Suprapubic skin (tissue), 4 donors: ENCODE results near the gene POMT2. TPM values are rescaled to one million over a fixed set of nuclear protein-coding genes. Genes with fewer than 3 reads are reported as not detected.
A peak's percentile ranks its signal among the peaks of the same experiment; 100 is the strongest.

Experiments
- DNase-seq, 2 donors: peaks; one replicate each; pipeline ENCODE4 v3.0.0-alpha.2; 2019; ENCODE audit warnings: low spot score in 2 of 2
- H3K27ac ChIP-seq: fragments of 200-600 bp; sonication (generic); one replicate; pipeline ENCODE4 v1.5.1; 2019
- H3K27me3 ChIP-seq: fragments of 200-600 bp; sonication (generic); one replicate; pipeline ENCODE4 v1.5.1; 2019
- H3K36me3 ChIP-seq: fragments of 200-600 bp; sonication (generic); one replicate; pipeline ENCODE4 v1.5.1; 2019
- H3K4me1 ChIP-seq: fragments of 200-600 bp; sonication (generic); one replicate; pipeline ENCODE4 v1.5.1; 2019
- H3K4me3 ChIP-seq: fragments of 200-600 bp; sonication (generic); one replicate; pipeline ENCODE4 v1.5.1; 2019; ENCODE audit warnings: mild to moderate bottlenecking
- H3K9me3 ChIP-seq: fragments of 200-600 bp; sonication (generic); one replicate; pipeline ENCODE4 v1.5.1; 2019
- CTCF ChIP-seq, 2 donors: fragments of 200-600 bp in 1 of 2; fragments of 450-650 bp in 1 of 2; sonication (generic) in 1 of 2; IDR thresholded peaks; one replicate each; pipeline ENCODE4 v1.5.1; 2016 to 2019; ENCODE audit warnings: antibody characterized with exemption in 2 of 2, mild to moderate bottlenecking in 1 of 2, moderate library complexity in 1 of 2
- EP300 ChIP-seq: sonication (generic); formaldehyde crosslinking; IDR thresholded peaks from one replicate; pipeline ENCODE4 v1.6.1; 2017; ENCODE audit warnings: antibody characterized with exemption
- POLR2A ChIP-seq, 2 donors: fragments of 450-650 bp; IDR thresholded peaks; one replicate each; pipeline ENCODE4 v1.6.1; 2017; ENCODE audit warnings: antibody characterized with exemption in 2 of 2, mild to moderate bottlenecking in 2 of 2, moderate library complexity in 2 of 2
- POLR2AphosphoS5 ChIP-seq, 3 donors: sonication (generic); formaldehyde crosslinking; IDR thresholded peaks; one replicate each; pipeline ENCODE4 v1.6.1; 2017; ENCODE audit warnings: antibody characterized with exemption in 3 of 3
- WGBS: methylation state at CpG from one replicate; pipeline ENCODE4 v1.1.5; 2018; 5-methylcytosine and 5-hydroxymethylcytosine counted together
- total RNA-seq, 4 donors: library from RNA; depleted of rRNA; stranded (reverse); fragments of >200 nt; gene quantifications; one replicate each; pipeline ENCODE4 v1.1.0, GENCODE V29; 2016

Gene POMT2
- total RNA-seq, 4 donors from 2014 or later = 16.3 to 72.0 (median 19.4) TPM

GRCh38 chr14:77276959-77277358 lies 43.7 kb downstream of the POMT2 start:
- Histone ChIP-seq H3K9me3 (no peaks in the 10 kb centered on the region), H3K4me1 (no peaks in the 10 kb centered on the region), H3K36me3 (peaks cover 49% of the 10 kb centered on the region), H3K27ac (no peak overlapping the region), H3K27me3 (peaks cover 10% of the 10 kb centered on the region), H3K4me3 (no peak overlapping the region)
- 82% methylated on average over 12 of the region's 12 CpGs for WGBS
- TF ChIP-seq CTCF (IDR thresholded peaks at IDR 0.05) (no peak), EP300 (no peak), POLR2A (IDR thresholded peaks at IDR 0.05) (no peak), POLR2AphosphoS5 (IDR thresholded peaks at IDR 0.05) (no peak)
- DNase-seq = no peak

GRCh38 chr14:77276295-77276935 lies 44.3 kb downstream of the POMT2 start:
- Histone ChIP-seq H3K4me1 (peaks cover under 1% of the 10 kb centered on the region), H3K27ac (no peak overlapping the region), H3K4me3 (no peak overlapping the region), H3K36me3 (peaks cover 44% of the 10 kb centered on the region), H3K9me3 (no peaks in the 10 kb centered on the region), H3K27me3 (peaks cover 15% of the 10 kb centered on the region)
- TF ChIP-seq CTCF (IDR thresholded peaks at IDR 0.05) (no peak), POLR2A (IDR thresholded peaks at IDR 0.05) (no peak), POLR2AphosphoS5 (IDR thresholded peaks at IDR 0.05) (no peak), EP300 (no peak)
- no peak for DNase-seq
- WGBS = 90% methylated on average over 15 of the region's 15 CpGs

GRCh38 chr14:77275601-77276017 lies 45.1 kb downstream of the POMT2 start:
- Histone ChIP-seq H3K4me3 (no peak overlapping the region), H3K9me3 (no peaks in the 10 kb centered on the region), H3K36me3 (peaks cover 43% of the 10 kb centered on the region), H3K27me3 (peaks cover 23% of the 10 kb centered on the region), H3K27ac (no peak overlapping the region), H3K4me1 (peaks cover 9% of the 10 kb centered on the region)
- TF ChIP-seq POLR2A (IDR thresholded peaks at IDR 0.05) (no peak), CTCF (IDR thresholded peaks at IDR 0.05) (no peak), EP300 (no peak), POLR2AphosphoS5 (IDR thresholded peaks at IDR 0.05) (no peak)
- DNase-seq = no peak
- 65% methylated on average over 6 of the region's 8 CpGs for WGBS

GRCh38 chr14:77275041-77275580 lies 45.6 kb downstream of the POMT2 start:
- Histone ChIP-seq H3K4me3 (no peak overlapping the region), H3K36me3 (peaks cover 40% of the 10 kb centered on the region), H3K27me3 (peaks cover 28% of the 10 kb centered on the region), H3K4me1 (peaks cover 13% of the 10 kb centered on the region), H3K27ac (no peak overlapping the region), H3K9me3 (no peaks in the 10 kb centered on the region)
- 62% methylated on average over 5 of the region's 5 CpGs for WGBS
- no peak for DNase-seq
- no peak for TF ChIP-seq POLR2A (IDR thresholded peaks at IDR 0.05)

GRCh38 chr14:77273796-77274195 lies 46.9 kb downstream of the POMT2 start:
- Histone ChIP-seq H3K4me3 (no peak overlapping the region), H3K9me3 (no peaks in the 10 kb centered on the region), H3K27ac (no peak overlapping the region), H3K4me1 (peaks cover 15% of the 10 kb centered on the region), H3K36me3 (peaks cover 26% of the 10 kb centered on the region), H3K27me3 (peaks cover 38% of the 10 kb centered on the region)
- 86% methylated on average over 2 of the region's 4 CpGs for WGBS
- TF ChIP-seq POLR2A (IDR thresholded peaks at IDR 0.05) (no peak), POLR2AphosphoS5 (IDR thresholded peaks at IDR 0.05) (no peak)
- DNase-seq = no peak

GRCh38 chr14:77272261-77272660 lies 48.4 kb downstream of the POMT2 start:
- peaks cover 51% of the 10 kb centered on the region for H3K27me3 ChIP-seq

More at GRCh38 chr14:77272261-77272660, 48.4 kb downstream of the POMT2 start:
- peak in 1 of 2 donors; percentile 16 for DNase-seq
- WGBS = 86% methylated on average over 4 of the region's 4 CpGs
- peaks cover 11% of the 10 kb centered on the region for H3K36me3 ChIP-seq
- H3K4me1 ChIP-seq = peaks cover 15% of the 10 kb centered on the region
- H3K4me3 ChIP-seq = no peak overlapping the region
- TF ChIP-seq CTCF (IDR thresholded peaks at IDR 0.05) (no peak), POLR2A (IDR thresholded peaks at IDR 0.05) (no peak), POLR2AphosphoS5 (IDR thresholded peaks at IDR 0.05) (no peak), EP300 (no peak)
- H3K9me3 ChIP-seq = no peaks in the 10 kb centered on the region
- H3K27ac ChIP-seq = no peak overlapping the region
